GM12878 (cell line): ENCODE results near the gene MYO1E. TPM values are rescaled to one million over a fixed set of nuclear protein-coding genes. Genes with fewer than 3 reads are reported as not detected.

Experiments
- ATAC-seq: fragments of 200-7000 bp; cut with Tn5 transposase; 3 replicates; pipeline ENCODE4 v1.9.1; 2020; ENCODE audit warnings: mild to moderate bottlenecking, moderate library complexity
- BruUV-seq: library from RNA; stranded (reverse); fragments of 400-500 nt; replicated peaks from 2 replicates; lab custom pipeline; 2021; lab: Mats Ljungman, UMichigan
- CTCF ChIA-PET: fragments of 300-600 bp; sonication (Branson Sonifier 250); formaldehyde crosslinking; extraction: SDS; loops from one replicate; lab custom pipeline; 2021; ENCODE audit warnings: inconsistent platforms; lab: Yijun Ruan, JAX
- POLR2A ChIA-PET: fragments of 350-600 bp; formaldehyde crosslinking; extraction: SDS; loops from one replicate; lab custom pipeline; 2021; ENCODE audit warnings: inconsistent platforms; lab: Charles Lee
- RAD21 ChIA-PET: fragments of 300-600 bp; sonication (Branson Sonifier 250); formaldehyde crosslinking; loops from one replicate; lab custom pipeline; 2023; ENCODE audit warnings: antibody characterized with exemption; ENCODE audit not compliant: unreplicated experiment; lab: Charles Lee
- SMC1A ChIA-PET: fragments of 300-600 bp; sonication (Branson Sonifier 250); formaldehyde crosslinking; loops from one replicate; lab custom pipeline; 2023; ENCODE audit not compliant: unreplicated experiment, uncharacterized antibody; lab: Charles Lee
- DNase-seq: peaks from one replicate; pipeline ENCODE4 v3.0.0-alpha.2; 2011; ENCODE audit warnings: low read depth, low spot score
- FAIRE-seq: peaks from 3 replicates; lab custom pipeline; 2011; peaks lifted over from hg19 to GRCh38; lab: Jason Lieb, UNC
- H2AFZ ChIP-seq: 2 replicates; pipeline ENCODE4 v1.6.0; 2011; ENCODE audit warnings: low read depth, low read length, control low read depth; ENCODE audit not compliant: control insufficient read depth
- H3K27ac ChIP-seq: 2 replicates; pipeline ENCODE4 v1.5.1; 2011; ENCODE audit warnings: control low read depth; ENCODE audit not compliant: control insufficient read depth, insufficient read depth
- H3K27me3 ChIP-seq, 2 experiments: replicated peaks in 1 of 2; 2 replicates each; pipeline versions ENCODE4 v1.6.0 to v1.6.1; 2011; ENCODE audit warnings: low read length in 1 of 2; ENCODE audit not compliant: control insufficient read depth in 2 of 2, insufficient read depth in 2 of 2
- H3K36me3 ChIP-seq, 2 experiments: 2 replicates each; pipeline ENCODE4 v1.5.1; 2011; ENCODE audit warnings: low read length in 1 of 2; ENCODE audit not compliant: control insufficient read depth in 2 of 2, insufficient read depth in 2 of 2
- H3K4me1 ChIP-seq: 2 replicates; pipeline ENCODE4 v1.6.1; 2011; ENCODE audit warnings: mild to moderate bottlenecking, low read length, moderate library complexity, mixed read lengths; ENCODE audit not compliant: control insufficient read depth, insufficient read depth
- H3K4me2 ChIP-seq: 2 replicates; pipeline ENCODE4 v1.6.0; 2011; ENCODE audit warnings: control low read depth; ENCODE audit not compliant: control insufficient read depth, insufficient read depth
- H3K4me3 ChIP-seq: fragments of 200-600 bp; sonication (generic); 2 replicates; pipeline ENCODE4 v1.5.1; 2016
- H3K79me2 ChIP-seq: 2 replicates; pipeline ENCODE4 v1.6.0; 2011; ENCODE audit warnings: low read length; ENCODE audit not compliant: control insufficient read depth, insufficient read depth
- H3K9ac ChIP-seq: 2 replicates; pipeline ENCODE4 v1.8.0; 2011; ENCODE audit warnings: low read length, control low read depth, mixed read lengths; ENCODE audit not compliant: control insufficient read depth, insufficient read depth
- H3K9me3 ChIP-seq: replicated peaks from 3 replicates; pipeline ENCODE4 v1.5.1; 2011; ENCODE audit warnings: mild to moderate bottlenecking, low read length; ENCODE audit not compliant: control insufficient read depth, insufficient read depth
- H4K20me1 ChIP-seq: 2 replicates; pipeline ENCODE4 v1.6.0; 2011; ENCODE audit not compliant: control insufficient read depth, insufficient read depth
- CEBPB ChIP-seq, 2 experiments: fragments of 150-350 bp in 1 of 2; IDR thresholded peaks; 2 replicates each; pipeline ENCODE4 v1.6.1; 2012 to 2014; ENCODE audit warnings: low read depth in 2 of 2, low read length in 2 of 2, borderline replicate concordance in 1 of 2, inconsistent platforms in 1 of 2
- CTCF ChIP-seq, 3 experiments: IDR thresholded peaks in 2 of 3; conservative IDR thresholded peaks in 1 of 3; 2 replicates each; pipeline ENCODE4 v1.5.1; 2011; ENCODE audit warnings: low read depth in 3 of 3, low read length in 3 of 3, mild to moderate bottlenecking in 3 of 3, control low read depth in 2 of 3, moderate library complexity in 2 of 3, inconsistent platforms in 1 of 3, mixed read lengths in 1 of 3; ENCODE audit not compliant: control insufficient read depth in 2 of 3, insufficient read depth in 1 of 3; ENCODE audit errors: extremely low read depth in 1 of 3
- IRF5 ChIP-seq: fragments of 450-650 bp; IDR thresholded peaks from 2 replicates; pipeline ENCODE4 v1.6.1; 2017; ENCODE audit warnings: borderline replicate concordance
- MAX ChIP-seq: IDR thresholded peaks from 2 replicates; pipeline ENCODE4 v1.6.1; 2012; ENCODE audit warnings: low read depth, low read length, improper control_type of control experiment
- YBX1 ChIP-seq: fragments of 450-650 bp; IDR thresholded peaks from 2 replicates; pipeline ENCODE4 v1.6.1; 2016; ENCODE audit warnings: antibody characterized with exemption
- ZBTB11 ChIP-seq: fragments of 450-650 bp; formaldehyde crosslinking; IDR thresholded peaks from 2 replicates; pipeline ENCODE4 v1.5.0; 2022; ENCODE audit warnings: mild to moderate bottlenecking, missing genetic modification characterization
- WGBS: methylation state at CpG from one replicate; pipeline ENCODE4 v1.1.6; 2016; ENCODE audit warnings: low lambda C conversion rate; ENCODE audit not compliant: insufficient replicate concordance, insufficient coverage; ENCODE audit errors: missing lambda C conversion rate; 5-methylcytosine and 5-hydroxymethylcytosine counted together
- in situ Hi-C: fragments of 300-500 bp; cut with MboI; formaldehyde crosslinking; loops from 9 replicates; pipeline ENCODE4 v1.14.3; 2018; ENCODE audit warnings: mixed read lengths
- intact Hi-C: fragments of 100-400 bp; cut with micrococcal nuclease; formaldehyde crosslinking; loops from one replicate; pipeline ENCODE4 v1.14.2; 2022; ENCODE audit not compliant: unreplicated experiment
- polyA plus RNA-seq, 11 experiments: library from polyadenylated mRNA; depleted of rRNA in 4 of 11; unstranded in 6 of 11; stranded (reverse) in 5 of 11; fragments of >200 nt; fragmentation: Nextera tagmentation in 4 of 11; fragmentation: Illumina TruSeq in 1 of 11; extraction: Ambion mirVana in 4 of 11; extraction: Trizol in 1 of 11; gene quantifications; 1 replicate in 1 of 11; 2 replicates in 10 of 11; pipeline versions ENCODE4 v1.2.1 to v1.2.3, GENCODE V29; 2011 to 2016; ENCODE audit warnings: inconsistent platforms in 2 of 11, missing spikeins in 2 of 11, low read depth in 1 of 11
- total RNA-seq, 4 experiments: library from RNA; depleted of rRNA in 3 of 4; stranded (reverse); fragments of >200 nt in 3 of 4; fragmentation: Illumina TruSeq in 1 of 4; extraction: Trizol in 1 of 4; gene quantifications; 2 replicates each; pipeline versions ENCODE4 v1.2.1 to v1.2.3, GENCODE V29; 2013 to 2021

Gene MYO1E
- total and polyA plus RNA-seq, 10 of the 15 experiments (the other 5 are each of a cell fraction or from before 2014, with no cell fraction given) = 10.3 to 266 (median 64.9) TPM

GRCh38 chr15:59398220-59398619 lies 25.5 kb upstream of the MYO1E start (continued):
- TF ChIP-seq ZBTB11 (CRISPR knock-in tag) (no peak), CEBPB (IDR thresholded peaks at IDR 0.05; ENCODE audit: borderline replicate concordance in 1 of 2, low read depth in 2 of 2, low read length in 2 of 2) (no peak)

- ChIA-PET SMC1A (interaction anchor here (1.0 to 6.4 kb wide), 2 partner anchors 12 to 15 kb away, joined by 4 to 67 read pairs; no protein-coding TSS in a partner anchor), POLR2A (interaction anchor here (0.6 to 0.7 kb wide), 2 partner anchors 9 to 30 kb away, joined by 3 to 4 read pairs; no protein-coding TSS in a partner anchor), RAD21 (interaction anchor here (6.6 kb wide), 1 partner anchor 15 kb away, joined by 78 read pairs; no protein-coding TSS in a partner anchor), CTCF (interaction anchor here (0.6 kb wide), 2 partner anchors 13 to 19 kb away, joined by 3 to 4 read pairs; no protein-coding TSS in a partner anchor)
- TF ChIP-seq IRF5 (no peak), MAX (no peak), CTCF (IDR thresholded peaks at IDR 0.05 in 2 of 3, conservative IDR thresholded peaks at IDR 0.05 in 1 of 3; ENCODE audit: control insufficient read depth in 2 of 3, extremely low read depth in 1 of 3, insufficient read depth in 1 of 3, low read depth in 3 of 3, low read length in 3 of 3) (0 out of 6 replicates have a peak, but pooled peaks of 1 of the 3 experiments have one; percentile 0), YBX1 (no peak)
- BruUV-seq = no TSS peak
- no peak overlapping the region for H2AFZ ChIP-seq
- no peak for FAIRE-seq
- no peak for ATAC-seq
- no peak overlapping the region for H3K4me3 ChIP-seq
- no peaks in the 10 kb centered on the region for H4K20me1 ChIP-seq
- peaks cover 39% of the 10 kb centered on the region for H3K4me1 ChIP-seq
- no peak overlapping the region for H3K9ac ChIP-seq
- H3K36me3 ChIP-seq = no peaks in the 10 kb centered on the region
- DNase-seq = no peak
- H3K4me2 ChIP-seq = no peak overlapping the region
- no peaks in the 10 kb centered on the region for H3K9me3 ChIP-seq
- in situ Hi-C loops (no loop called here), intact Hi-C loops (no loop called here)
- no peaks in the 10 kb centered on the region for H3K27me3 ChIP-seq
- H3K27ac ChIP-seq = no peak overlapping the region
- H3K79me2 ChIP-seq = no peaks in the 10 kb centered on the region; the same call in 1 of the 2 replicates
- 26% methylated on average over 3 of the region's 3 CpGs for WGBS
These were observed 24.0 kb upstream of the MYO1E start for GRCh38 chr15:59396679-59397078.
